Transverse colon (tissue), 4 donors: ENCODE data around the gene KRTCAP2. TPM values are rescaled to one million over a fixed set of nuclear protein-coding genes. Genes with fewer than 3 reads are reported as not detected.
A peak's percentile ranks its signal among the peaks of the same experiment; 100 is the strongest.

Source experiments
- DNase-seq: peaks from one replicate; pipeline ENCODE4 v3.0.0-alpha.2; 2019
- H3K27ac ChIP-seq, 4 donors: fragments of 200-600 bp; sonication (generic); 2 replicates each; pipeline ENCODE4 v1.5.1; 2016 to 2018; ENCODE audit warnings: inconsistent platforms in 4 of 4
- H3K27me3 ChIP-seq: fragments of 200-600 bp; sonication (generic); 2 replicates; pipeline ENCODE4 v1.5.1; 2017; ENCODE audit warnings: inconsistent platforms
- H3K36me3 ChIP-seq, 4 donors: fragments of 200-600 bp; sonication (generic); 2 replicates each; pipeline ENCODE4 v1.5.1; 2017 to 2019; ENCODE audit warnings: inconsistent platforms in 4 of 4
- H3K4me1 ChIP-seq, 4 donors: fragments of 200-600 bp; sonication (generic); 2 replicates each; pipeline ENCODE4 v1.5.1; 2017 to 2020; ENCODE audit warnings: inconsistent platforms in 4 of 4
- H3K4me3 ChIP-seq, 4 donors: fragments of 200-600 bp; sonication (generic); 1 replicate in 1 of 4; 2 replicates in 3 of 4; pipeline versions ENCODE4 v1.5.1 to v1.6.1; 2017 to 2019; ENCODE audit warnings: inconsistent platforms in 4 of 4
- H3K9me3 ChIP-seq, 2 donors: fragments of 200-600 bp; sonication (generic); 2 replicates each; pipeline ENCODE4 v1.5.1; 2017 to 2019; ENCODE audit warnings: inconsistent platforms in 2 of 2
- CTCF ChIP-seq, 5 experiments: fragments of 200-600 bp in 3 of 5; fragments of 450-650 bp in 2 of 5; sonication (generic) in 3 of 5; IDR thresholded peaks; 1 replicate in 2 of 5; 2 replicates in 3 of 5; pipeline ENCODE4 v1.5.1; 2016 to 2017; ENCODE audit warnings: antibody characterized with exemption in 5 of 5, inconsistent platforms in 3 of 5, mild to moderate bottlenecking in 2 of 5, moderate library complexity in 1 of 5
- EP300 ChIP-seq: sonication (generic); formaldehyde crosslinking; IDR thresholded peaks from one replicate; pipeline ENCODE4 v1.6.1; 2017; ENCODE audit warnings: antibody characterized with exemption, low read depth
- POLR2A ChIP-seq: fragments of 450-650 bp; IDR thresholded peaks from one replicate; pipeline ENCODE4 v1.6.1; 2016; ENCODE audit warnings: antibody characterized with exemption, mild to moderate bottlenecking, moderate library complexity
- POLR2AphosphoS5 ChIP-seq, 3 donors: sonication (generic); formaldehyde crosslinking; IDR thresholded peaks; one replicate each; pipeline ENCODE4 v1.6.1; 2016; ENCODE audit warnings: antibody characterized with exemption in 3 of 3
- WGBS, 2 donors: methylation state at CpG; one replicate each; pipeline ENCODE4 v1.1.5; 2018; ENCODE audit warnings: low coverage in 1 of 2; 5-methylcytosine and 5-hydroxymethylcytosine counted together
- in situ Hi-C, 4 donors: fragments of 200-750 bp; cut with MboI; loops; one replicate each; pipeline versions ENCODE4 v1.15.0 to v1.15.1; 2017; ENCODE audit warnings: low sequenced_read_pairs in 3 of 4, low pct_ligation_motif_present in 1 of 4, low pct_unique_long_range_greater_than_20kb in 1 of 4
- intact Hi-C: fragments of 100-400 bp; cut with DNase I; formaldehyde crosslinking; loops from one replicate; pipeline ENCODE4 v1.15.1; 2023; ENCODE audit warnings: low total_unique reads
- small RNA-seq, 4 donors: library from RNA; depleted of rRNA; stranded (forward); fragments of <200 nt; gene quantifications; one replicate each; pipeline ENCODE3, GENCODE V24; 2016
- total RNA-seq, 4 donors: library from RNA; depleted of rRNA; stranded (reverse); fragments of >200 nt; gene quantifications; one replicate each; pipeline ENCODE4 v1.1.0, GENCODE V29; 2016

The KRTCAP2 gene
- total RNA-seq, 4 donors from 2014 or later, result 106 to 240 (median 131) TPM

- peaks cover 14 to 76% (median 51%) of the 10 kb centered on the region in 4 donors for H3K4me1 ChIP-seq
- no peak for DNase-seq
- TF ChIP-seq POLR2AphosphoS5 (IDR thresholded peaks at IDR 0.05) (no peak), POLR2A (no peak), EP300 (no peak), CTCF (IDR thresholded peaks at IDR 0.05) (no peak)
- WGBS, 2 donors, result 81 to 90% methylated on average over 2 of the region's 2 CpGs
- in situ Hi-C loops, result no loop called here
- no peaks in the 10 kb centered on the region for H3K27me3 ChIP-seq
- no peak overlapping the region for H3K27ac ChIP-seq
- H3K36me3 ChIP-seq, result no peaks in the 10 kb centered on the region
- intact Hi-C loops, result no loop called here
- no peaks in the 10 kb centered on the region for H3K9me3 ChIP-seq
- no peak overlapping the region for H3K4me3 ChIP-seq
Measured at GRCh38 chr1:155122308-155122707, 50.8 kb downstream of the KRTCAP2 start.

DNA sequence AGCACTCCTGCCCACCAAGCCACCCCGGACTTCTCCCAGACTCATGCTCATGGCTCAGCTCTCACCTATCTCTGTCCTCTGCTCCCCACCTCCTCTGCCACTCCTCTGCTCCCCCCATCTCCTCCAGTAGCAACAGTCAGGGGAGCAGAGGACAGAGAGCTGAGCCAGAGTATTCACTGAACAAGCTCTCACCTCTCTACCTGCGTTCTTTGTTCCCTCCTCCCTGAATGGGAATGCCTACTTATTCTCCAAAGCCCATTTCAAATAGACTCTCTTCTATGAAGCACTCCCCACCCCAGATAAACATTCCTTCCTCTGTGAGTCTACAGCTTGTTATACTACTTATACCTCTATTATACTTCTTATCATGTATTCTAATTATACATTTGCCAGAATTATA lies 51.9 kb downstream of the KRTCAP2 start:
- no peaks in the 10 kb centered on the region for H3K9me3 ChIP-seq
- in situ Hi-C loops (no loop called here), intact Hi-C loops (no loop called here)
- 71 to 77% methylated on average over 2 of the region's 2 CpGs for WGBS, 2 donors
- no peak overlapping the region for H3K4me3 ChIP-seq
- no peak overlapping the region for H3K27ac ChIP-seq
- H3K27me3 ChIP-seq, result no peaks in the 10 kb centered on the region
- H3K4me1 ChIP-seq, result peaks cover 9 to 65% (median 41%) of the 10 kb centered on the region in 4 donors
- no peak for DNase-seq
- no peaks in the 10 kb centered on the region for H3K36me3 ChIP-seq
- TF ChIP-seq EP300 (no peak), CTCF (IDR thresholded peaks at IDR 0.05) (no peak), POLR2A (no peak), POLR2AphosphoS5 (IDR thresholded peaks at IDR 0.05) (no peak)

GRCh38 chr1:155120253-155120652 lies 52.9 kb downstream of the KRTCAP2 start:
- in situ Hi-C loops, result no loop called here
- Histone ChIP-seq H3K9me3 (no peaks in the 10 kb centered on the region), H3K36me3 (no peaks in the 10 kb centered on the region), H3K27ac (peak overlapping the region in 1 of 4 donors; percentile 56), H3K27me3 (no peaks in the 10 kb centered on the region), H3K4me1 (peaks cover 6 to 55% (median 32%) of the 10 kb centered on the region in 4 donors), H3K4me3 (no peak overlapping the region)
- TF ChIP-seq CTCF (IDR thresholded peaks at IDR 0.05), result no peak
- TF ChIP-seq EP300, result no peak
- no peak for TF ChIP-seq POLR2A
- TF ChIP-seq POLR2AphosphoS5 (IDR thresholded peaks at IDR 0.05), result no peak
- intact Hi-C loops, result no loop called here
- no peak for DNase-seq
- 48 to 68% methylated on average over 5 to 6 of the region's 6 CpGs for WGBS, 2 donors

Small RNA genes within 50 kb of the gene (small RNA-seq; reads per million reads assigned to genes)
- gene HMGN2P18 (0 reads per million in 4 donors), gene RF00019 (0 reads per million in 4 donors)

Other genes with a start within 250 kb of the KRTCAP2 start
- 10 to 100 TPM in 3 of 4 donors, 1 to 10 TPM in 1; 6.0 to 19.9 (median 13.1) TPM for gene PMVK, start 236.6 kb downstream of the KRTCAP2 start, total RNA-seq
- gene PBXIP1, start 217.2 kb downstream of the KRTCAP2 start, total RNA-seq, result 10 to 100 TPM; 54.1 to 94.1 (median 83.6) TPM
- gene PYGO2, start 211.5 kb downstream of the KRTCAP2 start, total RNA-seq, result 10 to 100 TPM; 23.3 to 63.7 (median 29.0) TPM
- 100 to 1,000 TPM in 2 of 4 donors, 10 to 100 TPM in 2; 71.1 to 149 (median 92.0) TPM for gene SHC1, start 202.6 kb downstream of the KRTCAP2 start, total RNA-seq
- 10 to 100 TPM in 3 of 4 donors, not detected in 1; 28.9 to 41.4 (median 35.2) TPM for gene CKS1B, start 198.6 kb downstream of the KRTCAP2 start, total RNA-seq
- 10 to 100 TPM; 32.7 to 42.4 (median 36.0) TPM for gene FLAD1, start 190.0 kb downstream of the KRTCAP2 start, total RNA-seq
- gene LENEP, start 179.7 kb downstream of the KRTCAP2 start, total RNA-seq, result not detected
- gene ZBTB7B, start 170.5 kb downstream of the KRTCAP2 start, total RNA-seq, result 100 to 1,000 TPM in 3 of 4 donors, 10 to 100 TPM in 1; 85.2 to 513 (median 272) TPM
- 1 to 10 TPM in 3 of 4 donors, not detected in 1; 1.9 to 4.6 (median 4.5) TPM for gene DCST2, start 139.5 kb downstream of the KRTCAP2 start, total RNA-seq
- under 1 TPM in 2 of 4 donors, not detected in 2; 0.32 to 0.41 TPM for gene DCST1, start 139.5 kb downstream of the KRTCAP2 start, total RNA-seq
- gene ADAM15, start 122.0 kb downstream of the KRTCAP2 start, total RNA-seq, result 100 to 1,000 TPM in 3 of 4 donors, 10 to 100 TPM in 1; 90.6 to 196 (median 115) TPM
- 10 to 100 TPM; 18.3 to 57.2 (median 37.2) TPM for gene EFNA4, start 109.6 kb downstream of the KRTCAP2 start, total RNA-seq
- 1 to 10 TPM; 3.4 to 7.9 (median 7.2) TPM for gene EFNA3, start 94.5 kb downstream of the KRTCAP2 start, total RNA-seq
- 100 to 1,000 TPM in 1 of 4 donors, 10 to 100 TPM in 3; 18.5 to 108 (median 62.7) TPM for gene EFNA1, start 45.4 kb downstream of the KRTCAP2 start, total RNA-seq
- 100 to 1,000 TPM in 1 of 4 donors, 10 to 100 TPM in 2, 1 to 10 TPM in 1; 5.2 to 199 (median 44.4) TPM for gene SLC50A1, start 37.5 kb downstream of the KRTCAP2 start, total RNA-seq
- 100 to 1,000 TPM in 1 of 4 donors, 10 to 100 TPM in 2, 1 to 10 TPM in 1; 7.2 to 130 (median 62.6) TPM for gene DPM3, start 32.8 kb downstream of the KRTCAP2 start, total RNA-seq
- gene TRIM46, start 545 bp upstream of the KRTCAP2 start, total RNA-seq, result under 1 TPM in 2 of 4 donors, not detected in 2; 0.41 to 0.48 TPM
- 10 to 100 TPM; 19.2 to 37.8 (median 27.0) TPM for gene THBS3, start 34.6 kb upstream of the KRTCAP2 start, total RNA-seq
- gene MTX1, start 35.4 kb upstream of the KRTCAP2 start, total RNA-seq, result 10 to 100 TPM; 24.3 to 64.0 (median 46.0) TPM
- gene ENTREP3, start 82.2 kb upstream of the KRTCAP2 start, total RNA-seq, result 10 to 100 TPM in 3 of 4 donors, 1 to 10 TPM in 1; 9.0 to 21.9 (median 15.7) TPM
- 10 to 100 TPM in 3 of 4 donors, 1 to 10 TPM in 1; 7.8 to 61.3 (median 35.2) TPM for gene SCAMP3, start 89.1 kb upstream of the KRTCAP2 start, total RNA-seq
- 10 to 100 TPM; 31.9 to 92.9 (median 51.5) TPM for gene CLK2, start 100.2 kb upstream of the KRTCAP2 start, total RNA-seq
- 10 to 100 TPM; 13.0 to 34.0 (median 22.2) TPM for gene HCN3, start 104.2 kb upstream of the KRTCAP2 start, total RNA-seq
- 1 to 10 TPM in 1 of 4 donors, under 1 TPM in 2, not detected in 1; 0.40 to 5.6 (median 0.64) TPM for gene PKLR, start 128.1 kb upstream of the KRTCAP2 start, total RNA-seq
- gene FDPS, start 135.6 kb upstream of the KRTCAP2 start, total RNA-seq, result 100 to 1,000 TPM in 2 of 4 donors, 10 to 100 TPM in 2; 73.7 to 158 (median 104) TPM
- 100 to 1,000 TPM in 1 of 4 donors, 10 to 100 TPM in 3; 43.4 to 121 (median 65.5) TPM for gene RUSC1, start 147.6 kb upstream of the KRTCAP2 start, total RNA-seq